A673 (cell line): Measurements from ENCODE around the gene USP21.

Experiments
- CTCF ChIP-seq: fragments of 300-800, 200-600 bp; sonication (generic); conservative IDR thresholded peaks from 2 replicates; pipeline ENCODE4 v1.5.1; 2017; ENCODE audit warnings: low read depth, mild to moderate bottlenecking, antibody characterized with exemption, low read length, moderate library complexity, mixed read lengths
- EZH2 ChIP-seq: fragments of 200-600 bp; sonication (generic); IDR thresholded peaks from 2 replicates; pipeline ENCODE4 v1.6.1; 2017; ENCODE audit warnings: borderline replicate concordance, low read depth, mild to moderate bottlenecking, mixed read lengths, antibody characterized with exemption, low read length; ENCODE audit not compliant: poor library complexity, severe bottlenecking

DNA sequence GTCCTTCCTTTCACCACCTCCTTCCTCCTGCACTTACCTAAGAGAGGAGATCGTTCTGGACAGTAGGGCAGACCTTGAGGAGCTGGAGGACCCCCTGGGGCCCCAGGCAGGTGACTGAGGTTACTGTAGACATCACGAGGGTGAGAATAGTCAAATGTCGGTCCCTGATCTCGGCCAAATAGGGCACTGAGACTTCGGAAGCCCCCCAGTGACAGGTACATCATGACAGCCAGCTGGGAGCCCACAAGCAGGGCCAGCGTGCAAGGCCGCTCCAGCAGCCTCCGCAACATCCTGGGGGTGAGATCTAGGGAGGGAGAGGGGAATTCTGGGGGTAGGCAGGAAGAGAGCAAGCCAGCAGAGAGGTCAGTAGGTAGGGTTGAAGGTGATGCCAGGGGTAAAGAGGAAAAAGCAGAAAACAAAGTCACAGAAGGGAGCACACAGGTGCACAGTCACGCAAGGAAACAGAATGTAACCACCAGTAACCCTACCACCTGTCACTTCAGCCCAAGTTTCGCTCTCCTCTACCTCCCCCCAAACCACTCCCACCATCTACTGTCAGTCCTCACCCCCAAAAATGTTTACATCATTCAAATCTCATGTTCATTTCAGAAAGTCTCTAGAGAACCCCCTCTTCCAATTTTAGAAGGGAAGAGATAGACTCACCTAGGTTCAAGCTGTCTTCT lies 16.6 kb downstream of the USP21 start:
- TF ChIP-seq CTCF (no peak), EZH2 (no peak)
